Measurements from ENCODE around the gene TMEM186. TPM values are rescaled to one million over a fixed set of nuclear protein-coding genes. Genes with fewer than 3 reads are reported as not detected.

Gene TMEM186
- total and polyA plus RNA-seq, 2 of the 8 experiments (the other 6 are each of a cell fraction or from before 2014, with no cell fraction given) = 13.1 TPM

DNA sequence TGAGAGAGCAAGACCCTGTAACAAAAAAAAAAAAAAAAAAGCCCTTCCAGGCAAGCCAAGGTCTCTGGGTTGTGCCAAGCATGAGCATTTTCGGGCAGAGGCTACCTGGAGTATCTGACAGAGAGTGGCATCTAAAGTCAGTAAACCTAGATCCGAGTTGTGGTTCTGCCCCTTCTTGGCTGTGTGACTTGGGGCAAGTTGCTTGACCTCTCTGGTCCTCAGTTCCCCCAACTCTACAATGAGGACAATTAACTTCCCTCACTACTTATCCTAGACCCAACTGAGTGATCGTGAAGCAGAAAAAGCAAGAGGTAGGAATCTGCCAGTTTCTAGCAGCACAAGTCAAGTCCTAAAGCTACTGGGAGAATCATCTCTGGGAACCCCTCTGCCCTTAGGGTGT is 34.4 kb downstream of the TMEM186 start (continued):
- TF ChIP-seq, protein P1, sequence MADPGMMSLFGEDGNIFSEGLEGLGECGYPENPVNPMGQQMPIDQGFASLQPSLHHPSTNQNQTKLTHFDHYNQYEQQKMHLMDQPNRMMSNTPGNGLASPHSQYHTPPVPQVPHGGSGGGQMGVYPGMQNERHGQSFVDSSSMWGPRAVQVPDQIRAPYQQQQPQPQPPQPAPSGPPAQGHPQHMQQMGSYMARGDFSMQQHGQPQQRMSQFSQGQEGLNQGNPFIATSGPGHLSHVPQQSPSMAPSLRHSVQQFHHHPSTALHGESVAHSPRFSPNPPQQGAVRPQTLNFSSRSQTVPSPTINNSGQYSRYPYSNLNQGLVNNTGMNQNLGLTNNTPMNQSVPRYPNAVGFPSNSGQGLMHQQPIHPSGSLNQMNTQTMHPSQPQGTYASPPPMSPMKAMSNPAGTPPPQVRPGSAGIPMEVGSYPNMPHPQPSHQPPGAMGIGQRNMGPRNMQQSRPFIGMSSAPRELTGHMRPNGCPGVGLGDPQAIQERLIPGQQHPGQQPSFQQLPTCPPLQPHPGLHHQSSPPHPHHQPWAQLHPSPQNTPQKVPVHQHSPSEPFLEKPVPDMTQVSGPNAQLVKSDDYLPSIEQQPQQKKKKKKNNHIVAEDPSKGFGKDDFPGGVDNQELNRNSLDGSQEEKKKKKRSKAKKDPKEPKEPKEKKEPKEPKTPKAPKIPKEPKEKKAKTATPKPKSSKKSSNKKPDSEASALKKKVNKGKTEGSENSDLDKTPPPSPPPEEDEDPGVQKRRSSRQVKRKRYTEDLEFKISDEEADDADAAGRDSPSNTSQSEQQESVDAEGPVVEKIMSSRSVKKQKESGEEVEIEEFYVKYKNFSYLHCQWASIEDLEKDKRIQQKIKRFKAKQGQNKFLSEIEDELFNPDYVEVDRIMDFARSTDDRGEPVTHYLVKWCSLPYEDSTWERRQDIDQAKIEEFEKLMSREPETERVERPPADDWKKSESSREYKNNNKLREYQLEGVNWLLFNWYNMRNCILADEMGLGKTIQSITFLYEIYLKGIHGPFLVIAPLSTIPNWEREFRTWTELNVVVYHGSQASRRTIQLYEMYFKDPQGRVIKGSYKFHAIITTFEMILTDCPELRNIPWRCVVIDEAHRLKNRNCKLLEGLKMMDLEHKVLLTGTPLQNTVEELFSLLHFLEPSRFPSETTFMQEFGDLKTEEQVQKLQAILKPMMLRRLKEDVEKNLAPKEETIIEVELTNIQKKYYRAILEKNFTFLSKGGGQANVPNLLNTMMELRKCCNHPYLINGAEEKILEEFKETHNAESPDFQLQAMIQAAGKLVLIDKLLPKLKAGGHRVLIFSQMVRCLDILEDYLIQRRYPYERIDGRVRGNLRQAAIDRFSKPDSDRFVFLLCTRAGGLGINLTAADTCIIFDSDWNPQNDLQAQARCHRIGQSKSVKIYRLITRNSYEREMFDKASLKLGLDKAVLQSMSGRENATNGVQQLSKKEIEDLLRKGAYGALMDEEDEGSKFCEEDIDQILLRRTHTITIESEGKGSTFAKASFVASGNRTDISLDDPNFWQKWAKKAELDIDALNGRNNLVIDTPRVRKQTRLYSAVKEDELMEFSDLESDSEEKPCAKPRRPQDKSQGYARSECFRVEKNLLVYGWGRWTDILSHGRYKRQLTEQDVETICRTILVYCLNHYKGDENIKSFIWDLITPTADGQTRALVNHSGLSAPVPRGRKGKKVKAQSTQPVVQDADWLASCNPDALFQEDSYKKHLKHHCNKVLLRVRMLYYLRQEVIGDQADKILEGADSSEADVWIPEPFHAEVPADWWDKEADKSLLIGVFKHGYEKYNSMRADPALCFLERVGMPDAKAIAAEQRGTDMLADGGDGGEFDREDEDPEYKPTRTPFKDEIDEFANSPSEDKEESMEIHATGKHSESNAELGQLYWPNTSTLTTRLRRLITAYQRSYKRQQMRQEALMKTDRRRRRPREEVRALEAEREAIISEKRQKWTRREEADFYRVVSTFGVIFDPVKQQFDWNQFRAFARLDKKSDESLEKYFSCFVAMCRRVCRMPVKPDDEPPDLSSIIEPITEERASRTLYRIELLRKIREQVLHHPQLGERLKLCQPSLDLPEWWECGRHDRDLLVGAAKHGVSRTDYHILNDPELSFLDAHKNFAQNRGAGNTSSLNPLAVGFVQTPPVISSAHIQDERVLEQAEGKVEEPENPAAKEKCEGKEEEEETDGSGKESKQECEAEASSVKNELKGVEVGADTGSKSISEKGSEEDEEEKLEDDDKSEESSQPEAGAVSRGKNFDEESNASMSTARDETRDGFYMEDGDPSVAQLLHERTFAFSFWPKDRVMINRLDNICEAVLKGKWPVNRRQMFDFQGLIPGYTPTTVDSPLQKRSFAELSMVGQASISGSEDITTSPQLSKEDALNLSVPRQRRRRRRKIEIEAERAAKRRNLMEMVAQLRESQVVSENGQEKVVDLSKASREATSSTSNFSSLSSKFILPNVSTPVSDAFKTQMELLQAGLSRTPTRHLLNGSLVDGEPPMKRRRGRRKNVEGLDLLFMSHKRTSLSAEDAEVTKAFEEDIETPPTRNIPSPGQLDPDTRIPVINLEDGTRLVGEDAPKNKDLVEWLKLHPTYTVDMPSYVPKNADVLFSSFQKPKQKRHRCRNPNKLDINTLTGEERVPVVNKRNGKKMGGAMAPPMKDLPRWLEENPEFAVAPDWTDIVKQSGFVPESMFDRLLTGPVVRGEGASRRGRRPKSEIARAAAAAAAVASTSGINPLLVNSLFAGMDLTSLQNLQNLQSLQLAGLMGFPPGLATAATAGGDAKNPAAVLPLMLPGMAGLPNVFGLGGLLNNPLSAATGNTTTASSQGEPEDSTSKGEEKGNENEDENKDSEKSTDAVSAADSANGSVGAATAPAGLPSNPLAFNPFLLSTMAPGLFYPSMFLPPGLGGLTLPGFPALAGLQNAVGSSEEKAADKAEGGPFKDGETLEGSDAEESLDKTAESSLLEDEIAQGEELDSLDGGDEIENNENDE (IDR thresholded peaks at IDR 0.05; ENCODE audit: insufficient replicate concordance, low read length) = no peak

Measured in H1 (cell line).